Activated naive CD8-positive, alpha-beta T cell treated with anti-CD3 and anti-CD28 coated beads, Interleukin-2, amount 50 U/mL, for 24 hours (primary cell): ENCODE results near the gene FKBP9.
"Not testable (repeated sequence)": the region's sequence is repeated elsewhere in the genome, so short reads cannot be mapped to it uniquely, and the experiment has no call there.

Experiments
- ATAC-seq: fragments of 150-1000 bp; cut with Tn5 transposase; one replicate; pipeline ENCODE4 v1.10.0; 2021
- DNase-seq: peaks from one replicate; pipeline ENCODE4 v3.0.0; 2021
- H3K27ac Mint-ChIP-seq: one replicate; pipeline ENCODE4 v1.8.0; 2021; ENCODE audit warnings: mild to moderate bottlenecking, mixed read lengths
- H3K27me3 Mint-ChIP-seq: one replicate; pipeline ENCODE4 v1.8.0; 2021; ENCODE audit warnings: mixed read lengths
- H3K36me3 Mint-ChIP-seq: one replicate; pipeline ENCODE4 v1.8.0; 2021; ENCODE audit warnings: low read depth, mixed read lengths
- H3K4me1 Mint-ChIP-seq: one replicate; pipeline ENCODE4 v1.8.0; 2021; ENCODE audit warnings: mixed read lengths
- H3K4me3 Mint-ChIP-seq: one replicate; pipeline ENCODE4 v1.8.0; 2021; ENCODE audit warnings: mild to moderate bottlenecking, moderate library complexity, mixed read lengths
- H3K9me3 Mint-ChIP-seq: one replicate; pipeline ENCODE4 v1.8.0; 2021; ENCODE audit warnings: mixed read lengths

FKBP9 gene

GRCh38 chr7:32971967-32972366 is 14.7 kb downstream of the FKBP9 start:
- not testable (repeated sequence) for H3K27ac Mint-ChIP-seq, H3K4me3 Mint-ChIP-seq, H3K4me1 Mint-ChIP-seq, H3K36me3 Mint-ChIP-seq, H3K9me3 Mint-ChIP-seq, DNase-seq, ATAC-seq, H3K27me3 Mint-ChIP-seq

GRCh38 chr7:32977159-32977558 is 19.9 kb downstream of the FKBP9 start:
- H3K4me1 Mint-ChIP-seq, H3K4me3 Mint-ChIP-seq, H3K36me3 Mint-ChIP-seq, DNase-seq, H3K27me3 Mint-ChIP-seq, ATAC-seq, H3K27ac Mint-ChIP-seq, H3K9me3 Mint-ChIP-seq: not testable (repeated sequence)

GRCh38 chr7:32979246-32979645 is 22.0 kb downstream of the FKBP9 start:
- not testable (repeated sequence) for ATAC-seq, H3K27me3 Mint-ChIP-seq, H3K9me3 Mint-ChIP-seq, H3K27ac Mint-ChIP-seq, DNase-seq, H3K4me1 Mint-ChIP-seq, H3K4me3 Mint-ChIP-seq, H3K36me3 Mint-ChIP-seq

GRCh38 chr7:32979902-32980301 is 22.7 kb downstream of the FKBP9 start:
- not testable (repeated sequence) for H3K27ac Mint-ChIP-seq, H3K36me3 Mint-ChIP-seq, H3K4me1 Mint-ChIP-seq, H3K4me3 Mint-ChIP-seq, H3K9me3 Mint-ChIP-seq, DNase-seq, ATAC-seq
- peaks cover 13% of the 10 kb centered on the region for H3K27me3 Mint-ChIP-seq

GRCh38 chr7:32988148-32988547 is 30.9 kb downstream of the FKBP9 start:
- not testable (repeated sequence) for ATAC-seq, H3K9me3 Mint-ChIP-seq, H3K36me3 Mint-ChIP-seq, DNase-seq, H3K4me3 Mint-ChIP-seq
- H3K27me3 Mint-ChIP-seq, result peaks cover 37% of the 10 kb centered on the region
- H3K27ac Mint-ChIP-seq, result peak overlapping the region; percentile 40
- peaks cover 19% of the 10 kb centered on the region for H3K4me1 Mint-ChIP-seq

- not testable (repeated sequence) for H3K27ac Mint-ChIP-seq, H3K36me3 Mint-ChIP-seq, H3K4me3 Mint-ChIP-seq, DNase-seq, H3K9me3 Mint-ChIP-seq, ATAC-seq
- peaks cover 21% of the 10 kb centered on the region for H3K4me1 Mint-ChIP-seq
- peaks cover 42% of the 10 kb centered on the region for H3K27me3 Mint-ChIP-seq
Observed at GRCh38 chr7:32991068-32991585, 33.9 kb downstream of the FKBP9 start.

- peaks cover 21% of the 10 kb centered on the region for H3K4me1 Mint-ChIP-seq
- not testable (repeated sequence) for DNase-seq, H3K36me3 Mint-ChIP-seq, ATAC-seq, H3K4me3 Mint-ChIP-seq, H3K9me3 Mint-ChIP-seq, H3K27ac Mint-ChIP-seq
- peaks cover 42% of the 10 kb centered on the region for H3K27me3 Mint-ChIP-seq
Observed at GRCh38 chr7:32991975-32992700, 34.9 kb downstream of the FKBP9 start.

- H3K27me3 Mint-ChIP-seq, result peaks cover 42% of the 10 kb centered on the region
- H3K9me3 Mint-ChIP-seq, H3K27ac Mint-ChIP-seq, H3K4me3 Mint-ChIP-seq, H3K36me3 Mint-ChIP-seq, DNase-seq: not testable (repeated sequence)
- ATAC-seq, result peak; percentile 54
- peaks cover 21% of the 10 kb centered on the region for H3K4me1 Mint-ChIP-seq
Observed at GRCh38 chr7:32992750-32993149, 35.5 kb downstream of the FKBP9 start.

GRCh38 chr7:32997956-32998355 is 40.7 kb downstream of the FKBP9 start:
- peaks cover 25% of the 10 kb centered on the region for H3K27me3 Mint-ChIP-seq
- not testable (repeated sequence) for H3K4me1 Mint-ChIP-seq, H3K27ac Mint-ChIP-seq, H3K36me3 Mint-ChIP-seq, DNase-seq, H3K4me3 Mint-ChIP-seq, ATAC-seq, H3K9me3 Mint-ChIP-seq

GRCh38 chr7:32998361-32999171 is 41.3 kb downstream of the FKBP9 start:
- H3K27me3 Mint-ChIP-seq, result peaks cover 20% of the 10 kb centered on the region
- H3K36me3 Mint-ChIP-seq, H3K4me1 Mint-ChIP-seq, H3K9me3 Mint-ChIP-seq, DNase-seq, H3K27ac Mint-ChIP-seq: not testable (repeated sequence)
- H3K4me3 Mint-ChIP-seq, result peak overlapping the region; percentile 34
- ATAC-seq, result peak; percentile 59

GRCh38 chr7:32999380-32999779 is 42.1 kb downstream of the FKBP9 start:
- H3K4me3 Mint-ChIP-seq, H3K9me3 Mint-ChIP-seq, H3K4me1 Mint-ChIP-seq, DNase-seq, H3K27ac Mint-ChIP-seq, H3K36me3 Mint-ChIP-seq, ATAC-seq: not testable (repeated sequence)
- peaks cover 16% of the 10 kb centered on the region for H3K27me3 Mint-ChIP-seq

- not testable (repeated sequence) for H3K9me3 Mint-ChIP-seq, DNase-seq, H3K36me3 Mint-ChIP-seq, H3K27ac Mint-ChIP-seq, H3K4me1 Mint-ChIP-seq, H3K4me3 Mint-ChIP-seq, ATAC-seq
- H3K27me3 Mint-ChIP-seq, result peaks cover 11% of the 10 kb centered on the region
Observed at GRCh38 chr7:33003111-33003510, 45.9 kb downstream of the FKBP9 start.

GRCh38 chr7:33004104-33004616 is 46.9 kb downstream of the FKBP9 start:
- H3K4me1 Mint-ChIP-seq, H3K27ac Mint-ChIP-seq, H3K36me3 Mint-ChIP-seq, H3K27me3 Mint-ChIP-seq, DNase-seq, H3K9me3 Mint-ChIP-seq, H3K4me3 Mint-ChIP-seq, ATAC-seq: not testable (repeated sequence)

- not testable (repeated sequence) for ATAC-seq, H3K27ac Mint-ChIP-seq, DNase-seq, H3K4me3 Mint-ChIP-seq, H3K27me3 Mint-ChIP-seq, H3K4me1 Mint-ChIP-seq, H3K36me3 Mint-ChIP-seq, H3K9me3 Mint-ChIP-seq
Observed at GRCh38 chr7:33005193-33005592, 48.0 kb downstream of the FKBP9 start.

GRCh38 chr7:33005690-33006089 is 48.5 kb downstream of the FKBP9 start:
- H3K4me1 Mint-ChIP-seq, H3K27ac Mint-ChIP-seq, H3K9me3 Mint-ChIP-seq, H3K36me3 Mint-ChIP-seq, ATAC-seq, H3K4me3 Mint-ChIP-seq, H3K27me3 Mint-ChIP-seq, DNase-seq: not testable (repeated sequence)
